ENCODE measurements around the gene PRICKLE2.

DNA sequence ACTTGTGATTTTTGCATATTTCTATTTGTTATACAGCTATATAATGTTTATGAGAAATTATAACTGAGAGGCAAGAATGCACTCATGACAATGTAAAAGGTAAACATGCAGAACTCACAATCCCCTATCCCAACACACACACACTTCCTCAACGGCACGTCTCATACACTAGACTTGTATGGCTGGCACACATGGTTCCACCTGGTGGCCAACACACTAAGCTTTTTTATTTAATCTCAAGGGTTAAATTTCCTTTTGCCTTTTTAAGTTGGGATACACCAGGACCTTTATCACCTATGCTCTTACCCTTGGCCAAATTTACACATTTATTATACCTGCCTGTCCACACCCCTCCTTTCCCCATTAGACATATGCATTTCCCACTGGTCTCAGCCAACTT lies 113.4 kb downstream of the PRICKLE2 start:
- TF ChIP-seq GATA2 (IDR thresholded peaks at IDR 0.05; ENCODE audit: low read depth, low read length) (no peak), GATA3 (IDR thresholded peaks at IDR 0.05; ENCODE audit: low read depth, low read length) (no peak)
